ENCODE results near the gene SCGB1C1. TPM values are rescaled to one million over a fixed set of nuclear protein-coding genes. Genes with fewer than 3 reads are reported as not detected.

SCGB1C1 gene
- total and polyA plus RNA-seq, 9 of the 15 experiments (the other 6 are each of a cell fraction or from before 2014, with no cell fraction given): not detected

DNA sequence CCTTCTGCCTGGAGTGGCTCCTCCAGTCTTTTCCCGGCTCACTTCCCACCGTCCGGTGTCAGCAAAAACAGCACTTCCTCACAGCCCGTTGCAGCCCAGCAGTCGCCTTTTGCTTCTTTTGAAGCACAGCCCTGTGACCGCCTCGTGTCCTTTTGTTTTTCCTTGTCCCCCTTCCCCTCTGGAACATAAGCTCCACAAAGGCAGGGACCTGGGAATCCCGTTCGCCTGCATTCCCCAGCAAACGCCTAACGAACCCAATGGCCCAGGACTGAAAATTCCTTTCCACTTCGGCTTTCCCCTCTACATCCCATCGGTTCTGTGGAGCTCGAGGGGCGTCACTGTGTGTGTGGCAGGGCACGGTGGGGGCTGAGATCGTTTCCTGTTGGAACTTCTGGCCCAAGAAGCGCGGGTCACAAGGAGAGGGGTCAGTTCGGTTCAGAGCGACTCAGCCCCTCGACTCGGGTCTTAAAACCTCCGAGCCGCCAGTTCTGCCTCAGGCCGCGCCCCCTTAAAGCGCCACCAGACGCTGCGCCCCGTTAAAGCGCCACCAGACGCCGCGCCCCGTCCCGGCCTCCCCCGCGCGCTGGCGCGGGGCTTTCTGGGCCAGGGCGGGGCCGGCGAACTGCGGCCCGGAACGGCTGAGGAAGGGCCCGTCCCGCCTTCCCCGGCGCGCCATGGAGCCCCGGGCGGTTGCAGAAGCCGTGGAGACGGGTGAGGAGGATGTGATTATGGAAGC is 15.5 kb downstream of the SCGB1C1 start (continued):
- TF ChIP-seq, protein P1, sequence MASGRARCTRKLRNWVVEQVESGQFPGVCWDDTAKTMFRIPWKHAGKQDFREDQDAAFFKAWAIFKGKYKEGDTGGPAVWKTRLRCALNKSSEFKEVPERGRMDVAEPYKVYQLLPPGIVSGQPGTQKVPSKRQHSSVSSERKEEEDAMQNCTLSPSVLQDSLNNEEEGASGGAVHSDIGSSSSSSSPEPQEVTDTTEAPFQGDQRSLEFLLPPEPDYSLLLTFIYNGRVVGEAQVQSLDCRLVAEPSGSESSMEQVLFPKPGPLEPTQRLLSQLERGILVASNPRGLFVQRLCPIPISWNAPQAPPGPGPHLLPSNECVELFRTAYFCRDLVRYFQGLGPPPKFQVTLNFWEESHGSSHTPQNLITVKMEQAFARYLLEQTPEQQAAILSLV (tag; IDR thresholded peaks at IDR 0.05): no peak
- no peak for TF ChIP-seq ZBTB8A (IDR thresholded peaks at IDR 0.05; ENCODE audit: partially characterized antibody)
- TF ChIP-seq, protein P2, sequence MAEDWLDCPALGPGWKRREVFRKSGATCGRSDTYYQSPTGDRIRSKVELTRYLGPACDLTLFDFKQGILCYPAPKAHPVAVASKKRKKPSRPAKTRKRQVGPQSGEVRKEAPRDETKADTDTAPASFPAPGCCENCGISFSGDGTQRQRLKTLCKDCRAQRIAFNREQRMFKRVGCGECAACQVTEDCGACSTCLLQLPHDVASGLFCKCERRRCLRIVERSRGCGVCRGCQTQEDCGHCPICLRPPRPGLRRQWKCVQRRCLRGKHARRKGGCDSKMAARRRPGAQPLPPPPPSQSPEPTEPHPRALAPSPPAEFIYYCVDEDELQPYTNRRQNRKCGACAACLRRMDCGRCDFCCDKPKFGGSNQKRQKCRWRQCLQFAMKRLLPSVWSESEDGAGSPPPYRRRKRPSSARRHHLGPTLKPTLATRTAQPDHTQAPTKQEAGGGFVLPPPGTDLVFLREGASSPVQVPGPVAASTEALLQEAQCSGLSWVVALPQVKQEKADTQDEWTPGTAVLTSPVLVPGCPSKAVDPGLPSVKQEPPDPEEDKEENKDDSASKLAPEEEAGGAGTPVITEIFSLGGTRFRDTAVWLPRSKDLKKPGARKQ (CRISPR knock-in tag; IDR thresholded peaks at IDR 0.05): no peak
- peak; percentile 39; the same call in 1 of the 2 replicates for TF ChIP-seq ZNF197 (CRISPR knock-in tag; IDR thresholded peaks at IDR 0.05; ENCODE audit: low read depth)
- TF ChIP-seq SPI1 (IDR thresholded peaks at IDR 0.05; ENCODE audit: borderline replicate concordance, low read depth, low read length): peak; percentile 62; the same call in 1 of the 2 replicates
- TF ChIP-seq ZKSCAN1 (IDR thresholded peaks at IDR 0.05; ENCODE audit: low read depth, low read length): no peak
- TF ChIP-seq, protein P3, sequence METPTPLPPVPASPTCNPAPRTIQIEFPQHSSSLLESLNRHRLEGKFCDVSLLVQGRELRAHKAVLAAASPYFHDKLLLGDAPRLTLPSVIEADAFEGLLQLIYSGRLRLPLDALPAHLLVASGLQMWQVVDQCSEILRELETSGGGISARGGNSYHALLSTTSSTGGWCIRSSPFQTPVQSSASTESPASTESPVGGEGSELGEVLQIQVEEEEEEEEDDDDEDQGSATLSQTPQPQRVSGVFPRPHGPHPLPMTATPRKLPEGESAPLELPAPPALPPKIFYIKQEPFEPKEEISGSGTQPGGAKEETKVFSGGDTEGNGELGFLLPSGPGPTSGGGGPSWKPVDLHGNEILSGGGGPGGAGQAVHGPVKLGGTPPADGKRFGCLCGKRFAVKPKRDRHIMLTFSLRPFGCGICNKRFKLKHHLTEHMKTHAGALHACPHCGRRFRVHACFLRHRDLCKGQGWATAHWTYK (CRISPR knock-in tag; IDR thresholded peaks at IDR 0.05): 0 out of 2 replicates have a peak, but pooled peaks have one; percentile 14
- TF ChIP-seq BMI1 (IDR thresholded peaks at IDR 0.05; ENCODE audit: low read length): no peak
- TF ChIP-seq SMAD1 (IDR thresholded peaks at IDR 0.05; ENCODE audit: low read depth, low read length, partially characterized antibody): peak; percentile 40
- TF ChIP-seq RB1 (IDR thresholded peaks at IDR 0.05; ENCODE audit: low read depth): peak; percentile 90
- TF ChIP-seq ZNF695 (CRISPR knock-in tag; IDR thresholded peaks at IDR 0.05): no peak
- TF ChIP-seq ZC3H11A (IDR thresholded peaks at IDR 0.05; ENCODE audit: low read depth, low read length): no peak
- TF ChIP-seq CREB3L1 (IDR thresholded peaks at IDR 0.05; ENCODE audit: borderline replicate concordance, low read depth): peak; percentile 38; the same call in 1 of the 2 replicates
- no peak for TF ChIP-seq ZNF717 (CRISPR knock-in tag; IDR thresholded peaks at IDR 0.05)
- TF ChIP-seq CCNT2 (IDR thresholded peaks at IDR 0.05; ENCODE audit: borderline replicate concordance, extremely low read depth, insufficient read length, low read depth, low read length): peak; percentile 93
- TF ChIP-seq CTCF (IDR thresholded peaks at IDR 0.05 in 2 of 3, conservative IDR thresholded peaks at IDR 0.05 in 1 of 3; ENCODE audit: insufficient read depth in 2 of 3, low read depth in 1 of 3, low read length in 3 of 3): 0 out of 6 replicates have a peak, but pooled peaks of 1 of the 3 experiments have one; percentile 13
- peak; percentile 76 for TF ChIP-seq HMGN3 (IDR thresholded peaks at IDR 0.05; ENCODE audit: borderline replicate concordance, extremely low read depth, insufficient read length, low read depth, low read length)

Data from K562 (cell line).